Measurements from ENCODE around the gene MUC5AC. TPM values are rescaled to one million over a fixed set of nuclear protein-coding genes. Genes with fewer than 3 reads are reported as not detected.

MUC5AC gene
- total RNA-seq, 2 experiments from 2014 or later: not detected

GRCh38 chr11:1118755-1119603 is 38.8 kb upstream of the MUC5AC start:
- CTCF ChIA-PET: no interaction called here

GRCh38 chr11:1119604-1120146 is 38.1 kb upstream of the MUC5AC start:
- DNase-seq (peak in 1 of 14 experiments; percentile 3), ATAC-seq (ENCODE audit: poor library complexity) (no peak)
- peaks cover 11% of the 10 kb centered on the region for H3K27me3 Mint-ChIP-seq
- Histone ChIP-seq H3K9me3 (ENCODE audit: control insufficient read depth in 1 of 2, insufficient read depth in 1 of 2, low read length in 2 of 2) (peaks cover 0 to 13% of the 10 kb centered on the region in 2 experiments), H3K4me1 (ENCODE audit: insufficient read depth, low read length) (no peaks in the 10 kb centered on the region), H3K4me3 (ENCODE audit: low read length) (no peak overlapping the region), H3K27ac (ENCODE audit: low read depth in 1 of 2, low read length in 2 of 2) (no peak overlapping the region), H3K27me3 (ENCODE audit: control insufficient read depth in 1 of 2, insufficient read depth in 2 of 2, low read length in 2 of 2) (no peaks in the 10 kb centered on the region), H3K36me3 (ENCODE audit: insufficient read depth, low read length) (no peaks in the 10 kb centered on the region)
- intact Hi-C loops (cut with DNase I, micrococcal nuclease): no loop called here
- ChIA-PET CTCF (no interaction called here), POLR2A (no interaction called here)
- H3K4me3 Mint-ChIP-seq: no peak overlapping the region
- H3K27ac Mint-ChIP-seq: no peak overlapping the region
- peaks cover 4% of the 10 kb centered on the region for H3K9me3 Mint-ChIP-seq
- H3K36me3 Mint-ChIP-seq (ENCODE audit: low read depth): no peaks in the 10 kb centered on the region
- no peak for TF ChIP-seq CTCF (IDR thresholded peaks at IDR 0.05)
- H3K4me1 Mint-ChIP-seq (ENCODE audit: low read depth): no peaks in the 10 kb centered on the region

More at GRCh38 chr11:1118755-1119603, 38.8 kb upstream of the MUC5AC start:
- H3K4me3 ChIP-seq (ENCODE audit: low read length): no peak overlapping the region
- POLR2A ChIA-PET: no interaction called here
- Mint-ChIP-seq H3K4me1 (ENCODE audit: low read depth) (no peaks in the 10 kb centered on the region), H3K27ac (no peak overlapping the region), H3K4me3 (no peak overlapping the region), H3K27me3 (peaks cover 5% of the 10 kb centered on the region), H3K9me3 (no peaks in the 10 kb centered on the region), H3K36me3 (ENCODE audit: low read depth) (no peaks in the 10 kb centered on the region)
- H3K36me3 ChIP-seq (ENCODE audit: insufficient read depth, low read length): no peaks in the 10 kb centered on the region
- H3K27me3 ChIP-seq (ENCODE audit: control insufficient read depth in 1 of 2, insufficient read depth in 2 of 2, low read length in 2 of 2): no peaks in the 10 kb centered on the region
- H3K9me3 ChIP-seq (ENCODE audit: control insufficient read depth in 1 of 2, insufficient read depth in 1 of 2, low read length in 2 of 2): peaks cover 0 to 13% of the 10 kb centered on the region in 2 experiments
- peak in 1 of 14 experiments; percentile 12 for DNase-seq
- no peaks in the 10 kb centered on the region for H3K4me1 ChIP-seq (ENCODE audit: insufficient read depth, low read length)
- no peak overlapping the region for H3K27ac ChIP-seq (ENCODE audit: low read depth in 1 of 2, low read length in 2 of 2)
- intact Hi-C loops (cut with DNase I, micrococcal nuclease): no loop called here
- no peak for TF ChIP-seq CTCF (IDR thresholded peaks at IDR 0.05)
- no peak for ATAC-seq (ENCODE audit: poor library complexity)

GRCh38 chr11:1120532-1121330 is 37.0 kb upstream of the MUC5AC start:
- H3K4me3 Mint-ChIP-seq: no peak overlapping the region
- CTCF ChIA-PET: no interaction called here

More at GRCh38 chr11:1120532-1121330, 37.0 kb upstream of the MUC5AC start:
- intact Hi-C loops (cut with DNase I, micrococcal nuclease): no loop called here
- Histone ChIP-seq H3K27me3 (ENCODE audit: control insufficient read depth in 1 of 2, insufficient read depth in 2 of 2, low read length in 2 of 2) (no peaks in the 10 kb centered on the region), H3K27ac (ENCODE audit: low read depth in 1 of 2, low read length in 2 of 2) (no peak overlapping the region), H3K4me3 (ENCODE audit: low read length) (no peak overlapping the region), H3K9me3 (ENCODE audit: control insufficient read depth in 1 of 2, insufficient read depth in 1 of 2, low read length in 2 of 2) (peaks cover 0 to 14% of the 10 kb centered on the region in 2 experiments), H3K4me1 (ENCODE audit: insufficient read depth, low read length) (no peaks in the 10 kb centered on the region), H3K36me3 (ENCODE audit: insufficient read depth, low read length) (no peaks in the 10 kb centered on the region)
- POLR2A ChIA-PET: no interaction called here
- Mint-ChIP-seq H3K4me1 (ENCODE audit: low read depth) (no peaks in the 10 kb centered on the region), H3K9me3 (peaks cover 4% of the 10 kb centered on the region), H3K36me3 (ENCODE audit: low read depth) (no peaks in the 10 kb centered on the region), H3K27me3 (peaks cover 11% of the 10 kb centered on the region), H3K27ac (no peak overlapping the region)
- peak in 1 of 14 experiments; percentile 7 for DNase-seq
- no peak for TF ChIP-seq CTCF (IDR thresholded peaks at IDR 0.05)
- ATAC-seq (ENCODE audit: poor library complexity): no peak
